SHP77 treated with DMSO at 0.1 percent for 48 hours (cell line): Measurements from ENCODE around the gene SSC4D.

Experiments used
- DNase-seq: peaks from one replicate; lab custom pipeline; 2025; lab: John Stamatoyannopoulos, UW

Gene SSC4D

GRCh38 chr7:76354516-76354915 is 55.0 kb downstream of the SSC4D start:
- no peak for DNase-seq

- no peak for DNase-seq
Measured at GRCh38 chr7:76353744-76354143, 55.8 kb downstream of the SSC4D start.

- no peak for DNase-seq
Measured at GRCh38 chr7:76352193-76352592, 57.3 kb downstream of the SSC4D start.

GRCh38 chr7:76351372-76351771 is 58.1 kb downstream of the SSC4D start:
- no peak for DNase-seq

GRCh38 chr7:76349313-76349885 is 60.1 kb downstream of the SSC4D start:
- DNase-seq = no peak

GRCh38 chr7:76347710-76348109 is 61.8 kb downstream of the SSC4D start:
- no peak for DNase-seq

- no peak for DNase-seq
Measured at GRCh38 chr7:76346778-76347177, 62.7 kb downstream of the SSC4D start.

- no peak for DNase-seq
Measured at GRCh38 chr7:76346097-76346496, 63.4 kb downstream of the SSC4D start.

GRCh38 chr7:76343931-76344321 is 65.6 kb downstream of the SSC4D start:
- no peak for DNase-seq

- no peak for DNase-seq
Measured at GRCh38 chr7:76343294-76343930, 66.1 kb downstream of the SSC4D start.

GRCh38 chr7:76342222-76342621 is 67.3 kb downstream of the SSC4D start:
- DNase-seq = no peak

GRCh38 chr7:76340617-76341131 is 68.8 kb downstream of the SSC4D start:
- no peak for DNase-seq
